GM19455 (cell line): ENCODE measurements around the gene DIAPH2.
"Not testable (repeated sequence)": the region's sequence is repeated elsewhere in the genome, so short reads cannot be mapped to it uniquely, and the experiment has no call there.

ENCODE experiments used
- ATAC-seq: cut with Tn5 transposase; IDR thresholded peaks from one replicate; pipeline ENCODE4 v1.9.1; 2021; ENCODE audit not compliant: unreplicated experiment

The DIAPH2 gene

GRCh38 chrX:96684339-96685209 lies at the start of gene DIAPH2:
Gene DIAPH2, plus strand, starts transcription at chrX:96684842.
- ATAC-seq = peak; percentile 86

DNA sequence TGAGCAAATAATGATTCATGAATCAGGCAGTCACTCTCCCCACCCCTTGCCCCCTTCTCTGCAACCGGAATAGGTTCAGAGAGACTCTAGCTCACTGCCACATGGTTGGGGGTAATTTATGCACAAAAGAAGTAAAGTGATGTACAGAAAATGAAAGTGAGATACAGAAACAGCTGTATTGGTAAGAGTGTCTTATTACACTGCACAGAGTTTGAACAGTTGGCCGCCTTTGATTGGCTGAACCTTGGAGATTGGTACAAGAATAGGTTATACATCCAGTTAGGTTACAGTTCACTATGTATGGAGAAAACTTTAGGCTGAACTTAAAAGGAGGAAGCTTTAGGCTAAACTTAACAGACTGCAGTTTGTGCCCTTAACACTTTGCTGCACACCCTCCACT lies 34.6 kb upstream of the DIAPH2 start:
- no peak for ATAC-seq

GRCh38 chrX:96655947-96656623 lies 28.6 kb upstream of the DIAPH2 start:
- ATAC-seq = no peak

GRCh38 chrX:96682516-96682915 lies 2.1 kb upstream of the DIAPH2 start:
- no peak for ATAC-seq

DNA sequence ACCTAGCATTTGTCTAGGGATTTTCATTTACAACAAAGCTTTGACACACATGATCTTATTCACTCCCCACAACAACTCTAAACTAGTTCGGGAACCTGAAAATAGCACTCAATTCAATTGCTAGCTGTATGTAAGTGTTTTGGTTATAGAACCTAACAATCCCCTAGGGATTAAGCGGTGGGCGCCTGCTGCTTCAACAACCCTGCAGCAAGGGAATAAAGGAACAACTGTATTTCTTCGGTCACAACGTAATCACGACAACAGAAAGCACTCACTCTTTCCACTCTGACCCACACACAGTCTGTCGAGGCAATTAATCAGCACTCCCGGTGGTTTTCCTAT lies 674 bp upstream of the DIAPH2 start:
- ATAC-seq = no peak

DNA sequence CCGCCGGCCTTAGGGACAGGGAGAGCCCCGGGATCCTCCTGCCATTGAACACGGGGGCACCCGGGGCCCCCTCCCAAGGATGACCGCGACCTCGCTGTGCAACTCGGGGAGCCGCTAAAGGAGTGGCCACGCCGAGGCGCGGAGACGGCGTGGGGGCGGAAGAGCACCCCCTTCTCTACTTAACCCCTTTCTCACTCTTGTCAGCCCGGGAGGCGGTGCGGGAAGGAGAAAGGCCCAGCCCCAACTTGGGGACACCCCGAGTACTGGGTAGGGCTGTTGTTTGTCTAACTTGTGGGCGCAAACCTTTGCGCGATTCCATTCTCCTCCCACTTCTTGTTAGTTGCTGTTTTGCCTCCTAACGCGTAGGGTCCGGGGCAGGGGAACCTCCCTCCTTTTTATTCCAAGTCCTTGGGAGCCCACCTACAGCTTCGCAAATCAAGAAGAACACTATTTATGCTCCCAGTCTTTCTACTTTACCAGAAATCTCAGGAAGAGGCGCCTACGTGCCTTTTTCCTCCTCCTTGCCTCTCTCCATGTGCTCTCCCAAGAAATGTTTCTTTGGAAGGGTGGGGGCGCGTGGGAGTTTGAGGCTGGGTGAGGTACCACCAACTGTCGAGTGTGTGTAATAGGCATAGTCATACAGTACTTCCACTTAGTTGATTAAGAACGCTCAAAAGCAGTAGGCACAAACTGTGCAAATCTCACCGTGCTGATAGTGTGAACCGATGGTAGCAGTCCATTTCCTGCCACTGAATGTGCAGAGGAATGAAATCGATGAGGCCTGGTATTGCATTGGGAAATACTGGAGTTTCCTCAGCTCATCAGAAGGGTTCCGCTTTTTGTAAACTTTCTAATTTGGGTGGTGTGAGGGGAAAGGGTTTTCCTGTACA lies 813 bp downstream of the DIAPH2 start:
- ATAC-seq = peak; percentile 38

GRCh38 chrX:96687776-96688175 lies 3.1 kb downstream of the DIAPH2 start:
- ATAC-seq = no peak

GRCh38 chrX:96688789-96689188 lies 4.1 kb downstream of the DIAPH2 start:
- no peak for ATAC-seq

DNA sequence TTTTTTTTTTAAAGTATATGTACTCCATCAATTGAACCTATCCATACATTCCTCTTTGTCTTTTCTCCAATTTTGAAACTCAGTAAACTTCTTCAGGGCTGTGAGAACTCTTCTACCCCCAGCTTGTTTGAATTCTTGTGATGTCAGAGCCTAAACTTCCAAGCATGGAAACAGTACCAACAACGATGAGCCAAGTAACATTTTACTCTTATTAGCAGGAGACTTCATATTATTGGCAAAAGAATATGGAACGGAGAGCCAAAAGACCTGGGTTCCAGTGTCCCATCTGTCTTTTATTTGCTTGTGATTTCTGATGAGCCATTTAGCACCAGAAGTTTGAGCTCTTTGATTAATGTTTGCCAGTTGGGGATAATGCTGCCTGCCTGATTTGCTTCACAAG lies 5.3 kb downstream of the DIAPH2 start:
- ATAC-seq = no peak

DNA sequence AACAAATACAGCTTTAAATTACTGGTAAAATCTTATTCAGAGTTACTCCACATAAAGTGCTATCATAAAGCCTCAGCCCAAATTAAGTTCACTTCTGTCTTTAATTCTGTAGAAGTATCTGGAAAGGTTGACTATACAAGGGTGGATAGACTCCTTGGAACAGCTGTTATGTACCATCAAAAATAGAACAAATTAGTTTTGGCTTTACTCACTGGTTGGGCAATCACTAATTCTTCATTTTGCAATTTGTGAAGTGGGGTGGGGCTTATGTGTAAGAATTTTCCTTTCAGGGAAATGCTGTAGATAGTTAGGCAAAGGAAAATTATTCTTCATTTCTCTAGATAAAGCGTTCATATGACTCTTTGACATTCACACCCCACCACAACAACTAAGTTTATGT lies 7.8 kb downstream of the DIAPH2 start:
- ATAC-seq = no peak

DNA sequence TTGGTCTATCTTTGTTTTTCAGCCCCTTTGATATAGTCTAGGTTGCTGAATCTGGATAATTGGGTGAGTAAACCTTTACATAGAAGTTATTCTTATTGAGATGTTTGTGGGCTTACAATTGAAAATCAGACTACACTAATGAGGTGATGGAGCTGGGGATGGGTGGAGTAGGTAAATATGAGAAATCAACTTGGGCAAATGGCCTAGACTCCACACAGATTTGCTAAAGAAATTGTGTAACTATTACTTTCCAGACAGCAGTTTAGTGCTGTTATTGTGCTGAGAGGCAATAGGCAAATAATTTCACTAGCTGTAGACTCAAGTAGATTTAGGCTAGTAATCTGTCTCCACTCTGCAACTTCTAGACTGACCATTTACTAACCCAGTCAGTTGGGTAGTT lies 8.2 kb downstream of the DIAPH2 start:
- no peak for ATAC-seq

- ATAC-seq = no peak
Observed at GRCh38 chrX:96693407-96693806, 8.8 kb downstream of the DIAPH2 start.

- no peak for ATAC-seq
Observed at GRCh38 chrX:96696462-96696861, 11.8 kb downstream of the DIAPH2 start.

DNA sequence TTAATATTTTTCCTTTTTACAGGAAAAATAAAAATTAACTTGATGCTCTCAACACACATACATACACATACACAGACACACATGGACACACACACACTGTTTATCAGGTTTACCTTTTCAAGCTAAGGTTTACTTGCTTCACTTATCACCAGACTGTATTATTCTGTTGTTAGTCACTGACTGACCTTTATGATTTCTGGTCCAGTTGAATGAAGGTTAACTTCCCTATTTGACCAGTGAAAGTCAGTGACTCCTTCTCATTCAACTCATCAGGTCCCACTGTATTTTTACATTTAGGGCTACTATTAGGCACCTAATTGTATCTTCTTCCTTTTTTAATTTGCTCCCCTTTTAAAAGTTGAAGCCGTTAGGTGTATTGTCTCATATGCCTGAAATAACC lies 16.0 kb downstream of the DIAPH2 start:
- ATAC-seq = no peak

- no peak for ATAC-seq
Observed at GRCh38 chrX:96703379-96703778, 18.7 kb downstream of the DIAPH2 start.

DNA sequence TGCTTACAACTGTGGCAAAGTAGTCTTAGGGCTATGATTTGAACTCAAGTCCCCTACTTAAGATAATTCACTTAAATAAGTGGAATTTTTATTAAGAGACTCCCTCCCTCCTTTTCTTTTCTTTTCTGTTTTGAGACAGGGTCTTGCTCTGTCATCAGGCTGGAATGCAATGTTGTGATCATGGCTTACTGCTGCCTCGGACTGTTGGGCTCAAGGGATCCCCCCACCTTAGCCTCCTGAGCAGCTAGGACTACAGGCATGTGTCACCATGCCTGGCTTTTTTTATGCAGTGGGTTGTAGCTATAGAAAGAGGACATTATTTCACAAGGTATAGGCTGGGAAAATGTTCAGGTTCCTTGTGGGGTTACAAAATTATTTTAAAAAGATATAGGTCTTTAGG lies 19.2 kb downstream of the DIAPH2 start:
- no peak for ATAC-seq

DNA sequence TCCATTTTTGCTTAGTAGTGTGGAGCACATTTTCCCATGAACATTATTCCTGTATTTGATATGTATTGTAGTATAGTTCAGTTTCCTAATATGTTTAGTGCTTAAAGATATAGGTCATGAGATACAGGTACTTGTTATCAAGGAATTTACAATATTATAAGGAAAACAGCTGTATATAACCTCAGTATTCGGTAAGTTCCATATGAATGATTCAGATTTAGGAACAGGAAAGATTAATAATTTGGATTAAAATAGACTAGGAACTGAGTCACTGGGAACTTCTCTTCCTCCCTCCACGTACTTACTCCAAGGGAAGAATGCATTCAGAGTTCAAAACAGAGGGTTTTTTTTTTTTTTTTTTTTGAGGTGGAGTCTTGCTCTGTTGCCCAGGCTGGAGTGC lies 20.0 kb downstream of the DIAPH2 start:
- no peak for ATAC-seq

GRCh38 chrX:96705905-96706304 lies 21.3 kb downstream of the DIAPH2 start:
- no peak for ATAC-seq

GRCh38 chrX:96707804-96708203 lies 23.2 kb downstream of the DIAPH2 start:
- no peak for ATAC-seq

DNA sequence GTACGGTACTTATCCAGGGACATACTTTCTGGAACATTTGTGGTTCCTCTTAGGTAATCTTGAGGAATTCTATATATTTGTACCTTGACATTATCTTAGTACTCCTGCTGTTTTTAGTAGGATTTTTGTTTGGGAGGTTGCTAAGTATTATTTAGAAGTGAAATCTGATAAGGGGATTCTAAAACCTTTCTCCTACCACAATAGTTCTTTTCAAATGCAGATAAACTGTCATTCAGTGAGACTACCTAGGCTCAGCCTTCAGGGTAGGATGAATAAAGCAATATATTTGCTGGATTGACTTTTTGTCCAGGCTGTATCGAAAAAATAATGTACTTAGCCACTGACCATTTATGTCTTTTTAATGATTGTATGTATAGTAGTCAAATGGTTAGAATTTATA lies 25.4 kb downstream of the DIAPH2 start:
- ATAC-seq = no peak

GRCh38 chrX:96713303-96713702 lies 28.7 kb downstream of the DIAPH2 start:
- ATAC-seq = no peak

GRCh38 chrX:96714393-96714792 lies 29.8 kb downstream of the DIAPH2 start:
- ATAC-seq = not testable (repeated sequence)
